HEK293T (cell line): ENCODE measurements around the gene USP19.

ENCODE experiments used
- ARNT ChIP-seq: fragments of 450-650 bp; IDR thresholded peaks from 2 replicates; pipeline ENCODE4 v1.6.1; 2017; ENCODE audit warnings: mild to moderate bottlenecking
- BHLHE40 ChIP-seq: fragments of 450-650 bp; IDR thresholded peaks from 2 replicates; pipeline ENCODE4 v1.6.1; 2016; ENCODE audit warnings: mild to moderate bottlenecking, moderate library complexity, borderline replicate concordance
- CTBP1 ChIP-seq: fragments of 450-650 bp; IDR thresholded peaks from 2 replicates; pipeline ENCODE4 v1.6.1; 2016; ENCODE audit warnings: borderline replicate concordance
- NFRKB ChIP-seq: fragments of 450-650 bp; IDR thresholded peaks from 2 replicates; pipeline ENCODE4 v1.6.1; 2016; ENCODE audit warnings: mild to moderate bottlenecking, moderate library complexity
- SP1 ChIP-seq: fragments of 450-650 bp; IDR thresholded peaks from 2 replicates; pipeline ENCODE4 v1.6.1; 2017
- TARDBP ChIP-seq: fragments of 450-650 bp; IDR thresholded peaks from 2 replicates; pipeline ENCODE4 v1.6.1; 2016

GRCh38 chr3:49135499-49135898 is 14.9 kb upstream of the USP19 start:
- no peak for TF ChIP-seq BHLHE40
- no peak for TF ChIP-seq TARDBP
- no peak for TF ChIP-seq ARNT
- TF ChIP-seq SP1 = no peak
- TF ChIP-seq CTBP1 = no peak
- TF ChIP-seq NFRKB = no peak
